ENCODE results near the gene FAM228B.
"Not testable (repeated sequence)": the region's sequence is repeated elsewhere in the genome, so short reads cannot be mapped to it uniquely, and the experiment has no call there.

Gene FAM228B

DNA sequence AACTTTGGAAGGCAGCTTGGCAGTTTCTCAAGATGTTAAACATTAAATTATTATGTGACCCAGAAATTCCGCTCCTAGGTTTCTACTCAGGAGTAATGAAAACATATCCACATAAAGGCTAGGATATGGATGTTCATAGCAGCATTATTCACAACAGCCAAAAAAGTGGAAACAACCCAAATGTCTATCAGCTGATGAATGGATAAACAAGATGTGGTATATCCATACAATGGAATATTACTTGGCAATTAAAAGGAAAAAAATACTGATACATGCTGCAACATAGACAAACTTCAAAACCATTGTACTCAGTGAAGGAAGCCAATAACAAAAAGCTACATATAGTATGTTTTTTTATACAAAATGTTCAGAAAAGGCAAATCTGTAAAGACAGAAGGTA lies 39.2 kb downstream of the FAM228B start:
- no peak for DNase-seq

DNA sequence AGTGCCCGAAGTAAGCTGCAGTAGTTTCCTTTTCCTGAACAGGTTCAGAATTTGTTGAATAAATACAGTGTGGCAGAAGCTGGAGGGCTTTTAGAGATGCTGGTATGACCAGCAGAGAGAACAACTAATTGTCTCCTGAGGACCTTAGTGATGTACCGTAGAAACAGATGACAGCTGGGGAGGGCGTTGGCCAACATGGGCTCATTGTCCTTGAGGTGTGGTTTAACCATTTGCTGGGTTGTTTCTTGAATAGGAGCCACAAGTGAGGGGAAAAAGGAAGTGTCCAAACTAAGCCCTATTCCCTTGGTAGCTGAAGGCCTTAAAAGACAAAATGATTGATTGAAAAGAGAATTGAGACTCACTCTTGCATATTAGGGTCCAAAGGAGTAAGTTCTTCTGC lies 39.9 kb downstream of the FAM228B start:
- DNase-seq: no peak

DNA sequence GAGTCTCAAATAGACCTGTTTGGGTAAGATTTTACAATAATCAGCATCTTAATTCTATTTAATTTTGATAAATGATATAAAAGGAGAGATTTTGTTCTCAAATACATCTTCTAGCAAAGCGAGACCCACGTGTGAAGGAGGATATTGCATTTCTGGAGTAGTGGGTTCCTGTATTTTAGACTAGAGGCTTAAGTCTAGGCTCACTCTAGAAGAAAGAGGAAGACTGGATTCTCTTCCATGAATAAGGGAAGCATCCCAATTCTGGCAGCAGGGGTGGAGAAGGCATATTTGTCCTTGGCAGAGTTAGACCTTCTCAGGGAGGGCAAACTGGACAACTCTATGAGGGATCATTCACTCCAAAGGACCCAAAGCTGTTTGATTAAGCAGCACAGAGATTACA lies 40.3 kb downstream of the FAM228B start:
- DNase-seq: no peak

DNA sequence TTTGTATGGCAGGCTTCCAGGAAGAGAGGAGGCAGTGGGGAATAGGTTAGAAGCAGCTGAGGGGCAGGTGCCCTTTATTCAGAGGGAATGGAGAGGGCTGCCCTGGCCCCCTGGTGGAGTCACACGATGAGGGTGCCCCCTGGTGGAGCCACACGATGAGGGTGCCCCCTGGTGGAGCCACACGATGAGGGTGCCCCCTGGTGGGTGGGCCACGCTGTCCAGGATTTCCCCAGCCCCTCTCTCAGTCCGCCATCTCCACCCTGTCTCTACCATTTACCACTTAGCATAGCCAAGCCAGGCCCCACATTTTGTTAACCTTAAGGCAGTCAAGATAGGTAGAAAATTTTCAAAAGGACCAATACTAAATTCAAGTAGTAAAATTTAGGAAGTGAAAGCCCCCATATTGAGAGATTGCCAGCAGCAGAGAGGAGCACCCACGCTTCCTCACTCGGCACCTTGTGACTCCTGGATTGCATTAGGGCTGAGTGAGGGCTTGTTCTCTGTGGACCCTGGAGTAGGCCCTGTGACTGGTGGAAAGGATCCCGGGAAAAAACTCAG lies 41.2 kb downstream of the FAM228B start:
- DNase-seq: peak; percentile 3

DNA sequence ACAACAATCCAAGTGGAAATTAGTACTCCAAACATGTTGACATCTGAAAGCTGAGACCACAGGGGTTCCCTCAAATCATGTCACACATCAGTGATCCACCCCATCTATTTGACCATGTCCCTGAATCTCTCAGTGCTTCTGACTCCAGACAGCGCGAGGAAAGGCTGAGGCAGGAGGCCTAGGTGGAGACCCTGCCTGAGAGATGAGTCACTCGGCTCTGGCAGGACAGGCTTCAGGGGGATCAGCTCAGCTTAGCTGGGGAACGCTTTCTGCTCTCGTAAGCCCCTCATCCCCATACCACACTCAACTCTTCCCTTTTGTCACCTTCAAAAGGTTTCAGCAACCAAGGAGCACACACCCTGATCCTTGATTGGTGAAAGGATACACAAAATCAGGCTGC lies 45.8 kb downstream of the FAM228B start:
- DNase-seq: no peak

DNA sequence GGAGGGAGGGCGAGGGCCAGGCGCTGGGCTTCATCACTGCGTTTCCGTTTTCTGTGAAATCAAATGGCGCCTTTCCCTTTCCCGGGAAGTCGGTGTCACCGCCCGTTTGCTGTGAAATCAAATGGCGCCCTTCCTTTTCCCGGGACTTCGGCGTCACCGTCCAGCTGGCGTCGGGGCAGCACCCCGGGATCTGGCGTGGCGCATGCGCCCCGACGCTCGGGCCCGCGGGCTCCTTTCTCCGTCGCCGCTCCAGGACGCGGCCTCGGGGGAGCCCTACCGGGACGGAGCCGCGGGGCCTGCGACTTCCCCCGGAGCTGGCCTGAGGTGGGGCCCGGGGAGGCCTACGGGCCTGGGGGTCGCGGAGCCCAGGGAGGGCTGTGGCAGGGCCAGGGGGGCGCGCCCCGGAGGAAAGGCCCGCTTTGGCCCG lies 51.6 kb downstream of the FAM228B start, which contains the start of gene FAM228A:
Gene FAM228A (plus strand): TSS at position 203 of the 427 bp plus-strand sequence. CDS start 428 bp downstream, outside the sequence.
- DNase-seq: no peak

DNA sequence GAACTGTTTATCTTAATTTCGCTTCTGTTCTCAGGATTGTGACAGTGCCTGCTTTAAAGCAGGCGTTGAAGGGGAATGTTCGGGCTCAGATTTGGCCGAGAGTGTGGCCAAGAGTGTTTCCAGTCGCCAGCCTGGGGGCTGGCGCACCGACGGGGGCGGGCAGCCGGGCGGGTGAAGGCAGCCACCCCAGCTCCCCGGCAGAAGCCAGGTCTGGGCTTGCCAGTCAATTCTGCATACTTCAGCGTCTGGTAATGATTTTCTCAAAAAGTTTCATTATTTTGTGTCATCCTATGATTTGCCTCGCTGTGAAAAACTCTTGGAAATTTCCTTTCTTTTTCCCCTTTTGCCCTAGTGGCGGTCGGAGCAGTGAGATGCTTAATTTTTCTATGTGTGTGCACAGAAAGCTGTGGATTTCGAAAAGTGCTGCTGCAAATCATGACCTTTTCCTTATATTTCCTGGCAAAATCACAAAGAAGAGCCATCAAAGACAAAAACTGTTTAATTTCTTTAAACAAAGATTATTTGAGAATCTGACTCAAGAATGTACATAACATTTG lies 52.4 kb downstream of the FAM228B start:
- DNase-seq: no peak

DNA sequence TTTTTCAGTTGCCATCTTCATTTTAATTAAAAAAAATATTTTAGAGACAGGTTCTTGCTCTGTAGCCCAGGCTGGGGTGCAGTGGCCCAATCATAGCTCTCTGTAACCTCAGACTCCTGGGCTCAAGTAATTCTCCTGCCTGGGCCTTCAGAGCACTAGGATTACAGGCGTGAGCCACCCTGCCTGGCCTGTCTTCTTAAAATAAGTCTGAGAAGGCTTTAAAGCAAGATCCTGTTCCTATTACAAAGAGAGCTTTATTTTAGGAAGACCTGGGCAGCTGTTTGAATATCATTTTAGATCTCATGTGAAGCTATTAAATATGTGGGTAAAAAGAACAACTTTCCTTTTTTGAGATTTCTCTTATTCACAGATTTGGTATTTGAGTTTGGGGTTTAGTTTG lies 53.1 kb downstream of the FAM228B start:
- no peak for DNase-seq

DNA sequence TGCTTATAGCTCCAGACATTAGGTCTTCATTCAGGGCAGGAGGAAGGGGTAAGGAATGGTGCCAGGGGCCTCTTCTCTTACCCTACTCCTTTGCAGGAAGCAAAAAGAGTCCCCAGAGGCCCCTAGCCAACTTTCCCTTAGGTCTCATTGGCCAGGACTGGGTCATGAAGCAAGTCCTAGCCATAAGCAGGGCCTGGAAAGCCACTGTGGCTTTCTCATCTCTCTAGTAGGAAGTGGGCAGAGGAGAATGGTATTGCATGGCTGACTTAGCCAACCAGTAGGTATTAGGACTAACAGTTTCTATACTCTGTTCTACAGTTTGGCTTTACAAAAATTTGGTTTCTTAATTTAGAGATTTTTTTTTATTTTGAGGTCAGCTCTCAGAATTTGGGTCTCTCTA lies 56.4 kb downstream of the FAM228B start:
- no peak for DNase-seq

DNA sequence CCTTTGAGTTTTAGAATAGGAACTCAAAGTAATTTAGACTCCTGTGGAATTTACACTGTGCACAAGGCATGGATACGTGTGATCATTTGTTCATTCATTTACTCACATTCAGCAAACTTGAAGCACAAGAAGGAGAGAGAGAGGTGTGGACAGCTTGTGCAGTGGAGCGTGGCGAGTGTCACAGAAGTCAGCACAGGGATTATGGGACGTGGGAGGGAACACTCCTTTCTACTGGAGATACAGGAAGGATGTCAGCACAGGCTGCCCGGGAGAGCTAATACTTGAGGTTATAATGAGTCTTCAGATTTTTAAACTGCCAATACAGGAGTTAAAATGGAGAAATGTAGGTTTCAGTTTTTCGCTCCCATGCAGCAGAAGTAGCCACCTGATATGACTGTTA lies 58.6 kb downstream of the FAM228B start:
- no peak for DNase-seq

DNA sequence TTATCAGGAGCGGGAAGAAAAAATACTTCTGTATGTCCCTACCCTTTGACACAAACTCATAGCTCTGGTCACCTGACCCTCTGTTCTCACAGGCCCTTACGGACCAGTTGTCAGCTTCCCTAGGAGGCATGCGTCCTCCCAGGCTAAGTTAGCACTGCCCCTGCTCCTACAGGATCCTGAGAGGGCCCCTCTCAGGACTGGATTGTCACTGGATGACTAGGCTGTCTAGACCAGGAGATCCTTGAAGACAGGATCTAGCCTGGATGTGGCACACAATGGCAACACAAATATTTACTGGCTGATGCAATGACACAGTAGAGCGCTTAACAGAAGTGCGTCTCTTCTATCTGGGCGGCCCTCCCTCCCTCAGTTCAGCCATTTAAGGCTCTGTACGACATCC lies 59.2 kb downstream of the FAM228B start:
- no peak for DNase-seq

DNA sequence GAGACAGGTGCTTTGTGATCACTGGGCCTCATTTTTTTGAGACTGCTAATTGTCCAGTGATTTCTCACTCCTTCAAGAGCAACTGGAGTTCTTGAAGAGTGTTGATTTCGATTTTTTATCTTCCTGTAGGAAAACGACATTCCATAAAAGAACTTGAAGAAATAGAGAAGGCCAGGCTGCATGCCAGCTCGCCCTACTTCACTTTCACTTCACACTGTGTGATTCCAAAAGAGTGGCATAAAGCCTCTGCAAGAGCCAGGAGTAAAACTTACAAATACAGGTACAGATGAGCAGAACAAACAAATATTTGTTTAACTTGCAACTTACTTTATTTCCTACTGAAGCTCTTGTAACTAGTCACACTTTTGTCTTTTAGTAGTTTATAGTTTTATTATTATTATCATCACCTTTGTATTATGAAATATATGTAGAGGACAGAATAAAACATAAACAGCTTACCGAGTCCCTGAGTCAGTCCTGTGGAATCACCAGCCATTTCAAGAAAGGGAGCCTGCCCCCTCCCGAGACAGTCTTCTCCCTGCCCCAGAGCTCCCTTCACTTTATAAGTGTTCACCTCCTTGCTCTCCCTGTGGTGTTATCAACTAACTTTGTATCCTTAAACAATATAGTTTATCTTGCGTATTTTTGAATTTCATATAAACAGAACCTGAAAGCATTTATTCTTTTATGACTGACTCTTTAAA lies 60.2 kb downstream of the FAM228B start:
- no peak for DNase-seq

DNA sequence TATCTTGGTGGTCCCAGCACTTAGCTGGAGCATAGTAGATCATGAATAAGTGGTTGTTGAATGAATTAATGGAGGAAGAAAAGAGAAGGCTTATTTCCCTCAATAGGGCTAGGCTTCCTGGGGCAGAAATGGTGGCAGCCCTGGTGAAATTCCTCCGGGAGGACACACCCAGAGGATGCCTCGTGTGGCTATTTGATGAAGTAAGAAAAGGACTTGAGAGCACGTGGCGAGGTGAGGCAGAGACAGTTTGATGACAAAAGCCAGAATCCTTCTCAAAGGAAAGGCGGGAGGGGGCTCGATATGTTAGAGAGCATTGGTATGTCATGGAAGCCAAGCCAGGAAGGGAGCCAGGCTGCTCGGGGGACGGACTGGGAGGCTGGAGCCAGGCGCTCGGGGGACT lies 66.3 kb downstream of the FAM228B start:
- no peak for DNase-seq

DNA sequence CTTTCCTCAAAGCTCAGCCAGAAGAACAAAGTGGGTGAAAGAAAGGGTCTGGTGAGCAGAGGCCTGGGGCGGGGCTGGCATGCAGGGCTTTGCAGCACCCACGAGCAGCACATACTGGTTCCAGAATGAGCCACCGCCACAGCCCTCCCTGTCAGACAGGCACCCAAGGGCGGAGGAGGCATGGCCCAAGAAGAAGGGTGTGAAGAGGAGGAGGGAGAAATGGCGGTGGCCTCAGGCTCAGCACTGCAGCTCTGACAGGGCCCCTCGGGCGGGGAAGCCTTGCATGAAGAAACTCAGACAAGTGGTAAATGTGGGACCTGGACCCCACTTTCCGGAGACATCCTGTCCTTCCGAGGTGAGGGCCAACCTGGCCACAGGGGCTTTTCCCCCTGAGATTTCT lies 67.2 kb downstream of the FAM228B start:
- no peak for DNase-seq

DNA sequence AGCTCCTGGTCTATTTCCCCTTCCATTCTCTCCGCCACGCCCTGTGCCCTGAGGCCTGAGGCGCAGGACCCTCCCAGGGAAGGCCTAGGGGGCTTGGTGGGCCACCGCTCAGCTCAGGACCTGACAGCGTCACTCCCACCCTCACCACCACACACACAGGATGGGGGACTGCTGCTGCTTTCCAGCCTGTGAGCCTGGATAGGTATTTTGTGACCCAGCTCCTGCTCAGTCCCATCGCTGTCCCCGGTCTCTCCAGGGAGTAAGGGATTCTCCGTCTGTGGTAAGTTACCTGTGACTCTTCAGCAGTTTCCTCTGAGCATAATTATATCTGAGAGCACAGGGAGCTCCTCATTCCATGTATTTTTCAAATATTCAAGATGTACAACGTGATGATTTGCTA lies 67.9 kb downstream of the FAM228B start:
- no peak for DNase-seq

DNA sequence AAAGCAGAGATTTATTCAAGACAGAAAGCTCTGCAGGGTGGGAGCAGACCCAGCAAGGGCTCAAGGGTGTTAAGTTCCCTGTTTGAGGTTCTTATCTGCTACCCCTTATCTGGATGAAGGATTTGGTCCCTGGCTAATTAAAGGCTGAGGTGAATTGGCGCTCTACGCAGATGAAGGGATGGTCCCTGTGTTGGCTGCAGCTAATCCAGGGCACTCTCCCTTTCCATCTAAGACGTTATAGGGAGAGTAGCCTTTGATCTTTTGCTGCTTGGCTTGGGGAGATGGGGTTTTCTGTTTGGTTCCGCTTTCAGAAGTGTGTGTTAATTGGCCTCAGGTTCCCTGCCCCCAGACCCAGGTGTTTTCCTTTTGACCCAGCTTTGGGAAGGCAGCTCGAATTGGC lies 68.6 kb downstream of the FAM228B start:
- DNase-seq: no peak

DNA sequence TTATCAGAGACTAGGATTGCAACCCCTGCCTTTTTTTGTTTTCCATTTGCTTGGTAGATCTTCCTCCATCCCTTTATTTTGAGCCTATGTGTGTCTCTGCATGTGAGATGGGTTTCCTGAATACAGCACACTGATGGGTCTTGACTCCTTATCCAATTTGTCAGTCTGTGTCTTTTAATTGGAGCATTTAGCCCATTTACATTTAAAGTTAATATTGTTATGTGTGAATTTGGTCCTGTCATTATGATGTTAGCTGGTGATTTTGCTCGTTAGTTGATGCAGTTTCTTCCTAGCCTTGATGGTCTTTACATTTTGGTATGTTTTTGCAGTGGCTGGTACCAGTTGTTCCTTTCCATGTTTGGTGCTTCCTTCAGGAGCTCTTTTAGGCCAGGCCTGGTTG lies 73.9 kb downstream of the FAM228B start:
- not testable (repeated sequence) for DNase-seq

DNA sequence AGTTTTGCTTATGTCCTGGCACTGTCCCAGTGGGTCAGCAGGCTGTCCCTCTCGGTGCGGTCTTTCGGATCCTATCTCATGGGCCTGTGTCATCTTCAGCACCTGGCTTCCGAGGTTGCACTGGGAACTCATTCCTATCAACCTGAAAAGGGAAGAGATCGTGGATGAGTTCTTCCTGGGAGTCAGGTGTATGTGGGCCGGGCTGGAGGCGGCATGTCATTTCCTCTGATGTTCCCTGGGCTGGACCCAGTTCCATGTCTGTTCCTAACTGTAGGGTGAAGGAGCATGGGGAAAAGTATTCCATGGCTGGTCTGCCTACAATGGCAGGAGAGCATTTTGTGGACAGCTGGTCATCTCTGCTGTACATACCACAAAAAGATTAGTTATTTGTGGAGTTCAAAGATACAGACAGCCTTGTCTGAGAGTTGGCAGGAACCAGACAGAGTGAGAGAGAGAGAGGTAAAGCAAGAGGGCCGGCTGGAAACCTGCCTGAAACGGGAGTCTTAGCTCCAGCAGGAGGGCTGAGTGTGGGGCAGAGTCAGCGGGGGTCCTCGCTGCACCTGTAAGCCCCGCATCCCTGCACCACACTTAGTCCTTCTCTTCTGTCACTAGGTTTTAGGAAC lies 76.8 kb downstream of the FAM228B start:
- DNase-seq: no peak

DNA sequence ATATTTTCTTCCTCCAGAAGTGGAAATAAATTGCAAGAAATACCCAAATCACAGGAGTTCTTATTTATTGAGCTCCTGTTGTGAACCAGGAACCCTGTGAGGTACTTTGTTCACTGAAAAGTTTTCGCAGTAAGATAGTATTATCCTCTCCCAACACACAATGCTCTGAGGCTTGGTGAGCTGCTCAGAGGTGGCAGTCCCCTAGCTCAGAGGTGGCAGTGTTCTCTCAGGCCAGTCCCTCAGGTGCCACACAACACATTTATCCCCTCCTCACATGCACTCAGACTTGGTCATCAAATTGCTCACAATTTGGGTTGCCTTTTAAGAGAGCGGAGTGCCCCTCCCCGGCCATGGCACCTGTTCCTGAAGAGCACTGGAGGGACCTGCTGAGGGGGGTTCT lies 77.5 kb downstream of the FAM228B start:
- DNase-seq: no peak

DNA sequence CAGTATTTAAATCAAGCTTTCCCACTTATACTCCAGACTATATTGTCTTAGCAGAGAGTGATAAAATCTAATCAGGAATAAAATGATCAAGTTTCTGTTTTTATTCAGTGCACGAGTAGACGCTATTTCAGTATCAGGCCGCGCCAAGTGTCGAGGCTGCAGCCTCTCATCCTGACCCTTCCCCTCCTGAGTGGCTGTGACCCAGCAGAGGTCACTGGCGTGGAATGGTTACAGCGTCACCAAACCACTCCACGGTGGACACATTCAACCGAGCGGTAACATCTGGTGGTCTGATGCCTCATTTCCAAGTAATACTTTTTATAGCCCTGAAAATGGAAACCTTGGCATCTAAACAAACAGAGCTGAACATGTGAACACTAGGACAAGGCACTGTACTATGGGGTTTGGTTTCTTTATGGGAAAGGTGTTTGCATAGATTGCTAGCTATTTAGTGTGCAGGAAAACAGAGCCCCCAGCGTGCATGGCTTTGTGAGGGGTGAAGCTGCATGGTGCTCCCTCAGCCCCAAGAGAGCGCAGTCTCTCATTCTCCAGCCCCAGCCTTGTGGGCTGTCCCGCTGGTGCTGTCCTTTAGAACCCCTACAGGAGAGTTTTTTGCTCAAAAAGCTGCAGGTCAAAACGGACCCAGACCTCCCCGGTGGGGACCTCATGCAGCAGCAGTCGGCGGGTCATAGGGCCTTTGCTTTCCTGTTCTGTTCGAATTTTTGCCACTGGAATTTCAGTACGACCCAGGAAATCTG lies 79.9 kb downstream of the FAM228B start:
- no peak for DNase-seq

DNA sequence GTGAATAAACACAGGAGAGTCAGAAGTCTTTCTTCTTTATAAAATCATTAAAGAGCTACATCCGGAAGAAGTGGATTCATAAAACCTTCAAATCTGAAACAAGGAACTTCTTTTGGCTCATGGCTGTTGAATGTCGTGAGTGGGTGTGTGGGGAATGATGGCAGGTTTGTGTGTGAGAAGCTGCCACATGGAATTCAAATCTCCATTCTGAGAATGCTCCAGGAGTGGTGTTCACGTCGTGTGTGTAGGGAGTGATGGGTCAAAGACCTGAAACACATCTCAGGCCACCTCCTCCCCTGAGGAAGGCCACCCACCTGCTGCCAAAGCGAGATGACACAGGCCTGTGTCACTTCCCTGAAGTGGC lies 80.5 kb downstream of the FAM228B start:
- DNase-seq: no peak

DNA sequence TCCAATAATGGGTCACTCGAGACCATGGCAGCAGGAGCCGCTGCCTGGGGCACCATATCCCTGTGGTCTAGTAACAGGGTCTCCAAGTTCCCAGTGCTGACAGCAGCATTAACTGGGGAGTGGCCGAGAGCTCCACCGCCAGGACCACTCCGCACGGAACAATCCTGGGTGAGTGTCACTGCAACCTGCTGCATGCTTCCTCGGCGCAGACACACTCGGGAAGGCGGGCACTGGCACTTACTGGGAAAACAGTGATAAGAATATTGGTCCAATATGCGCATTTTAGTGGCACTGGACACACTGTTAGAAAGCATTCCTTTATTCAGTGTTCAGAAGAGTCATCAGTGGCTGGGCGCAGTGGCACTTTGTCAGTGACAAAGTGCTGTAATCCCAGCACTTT lies 81.2 kb downstream of the FAM228B start:
- no peak for DNase-seq

DNA sequence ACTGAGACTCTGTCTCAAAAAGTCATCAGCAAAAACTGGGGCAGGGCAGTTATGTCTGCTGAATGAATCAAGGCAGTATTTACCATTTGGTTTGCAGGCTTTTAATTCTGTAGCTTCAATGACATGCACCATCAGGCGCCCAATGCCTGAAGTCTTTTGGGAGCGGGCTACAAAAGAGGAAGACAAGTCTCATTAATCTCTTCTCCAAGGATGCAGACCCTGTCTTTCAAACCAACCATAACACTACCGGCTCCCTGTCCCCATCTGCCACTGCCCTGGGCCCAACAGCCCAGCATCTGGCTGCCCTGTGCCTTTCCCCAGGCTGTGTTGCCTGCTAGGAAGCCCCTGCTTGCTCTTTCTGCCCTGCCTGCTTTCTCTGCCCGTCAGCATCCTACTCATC lies 81.9 kb downstream of the FAM228B start:
- no peak for DNase-seq

DNA sequence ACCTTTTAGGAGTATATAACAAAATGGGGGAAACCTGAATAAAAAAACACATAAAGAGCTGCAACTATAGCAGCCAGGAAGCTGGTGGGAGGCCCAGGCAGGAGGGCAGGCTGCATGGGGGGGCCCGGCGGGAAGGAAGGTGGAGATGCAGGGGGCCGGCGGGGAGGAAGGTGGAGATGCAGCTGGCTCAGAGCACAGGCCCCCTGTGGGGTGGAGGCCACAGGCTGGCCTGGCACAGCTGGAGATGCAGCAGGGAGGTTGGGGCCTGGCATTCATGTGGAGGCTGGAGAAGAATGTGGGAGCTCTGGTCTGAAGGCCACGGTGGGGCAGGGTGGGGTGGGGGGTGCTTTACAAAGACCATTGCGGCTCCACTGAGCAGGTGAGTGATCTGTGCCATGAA lies 83.0 kb downstream of the FAM228B start:
- DNase-seq: no peak
